Measurements from ENCODE around the gene GNB5.
"Not testable (repeated sequence)": the region's sequence is repeated elsewhere in the genome, so short reads cannot be mapped to it uniquely, and the experiment has no call there.

The GNB5 gene

GRCh38 chr15:52165494-52166131 lies 25.6 kb downstream of the GNB5 start:
- not testable (repeated sequence) for H3K4me1 ChIP-seq (ENCODE audit: control insufficient read depth, insufficient read depth, low read length, poor library complexity, severe bottlenecking); H3K4me3 ChIP-seq (ENCODE audit: extremely low read depth, insufficient read depth, low read length, poor library complexity, severe bottlenecking); H3K9me3 ChIP-seq (ENCODE audit: control insufficient read depth, low read length); H3K36me3 ChIP-seq (ENCODE audit: control insufficient read depth, insufficient read depth, low read length); H3K27ac ChIP-seq (ENCODE audit: low read depth, low read length, severe bottlenecking)
- WGBS, 2 experiments (ENCODE audit: insufficient coverage in 2 of 2): 90 to 100% methylated on average over 1 to 2 of the region's 5 CpGs

- Histone ChIP-seq H3K27ac (ENCODE audit: low read depth, low read length, severe bottlenecking) (no peak overlapping the region), H3K9me3 (ENCODE audit: control insufficient read depth, low read length) (no peaks in the 10 kb centered on the region), H3K4me1 (ENCODE audit: control insufficient read depth, insufficient read depth, low read length, poor library complexity, severe bottlenecking) (no peaks in the 10 kb centered on the region), H3K36me3 (ENCODE audit: control insufficient read depth, insufficient read depth, low read length) (peaks cover 5% of the 10 kb centered on the region), H3K4me3 (ENCODE audit: extremely low read depth, insufficient read depth, low read length, poor library complexity, severe bottlenecking) (no peak overlapping the region)
- 100% methylated on average over 1 of the region's 2 CpGs for WGBS, 2 experiments (ENCODE audit: insufficient coverage in 2 of 2)
Measured at GRCh38 chr15:52164631-52165265, 26.4 kb downstream of the GNB5 start.

- Histone ChIP-seq H3K36me3 (ENCODE audit: control insufficient read depth, insufficient read depth, low read length) (peaks cover 5% of the 10 kb centered on the region), H3K9me3 (ENCODE audit: control insufficient read depth, low read length) (no peaks in the 10 kb centered on the region), H3K4me3 (ENCODE audit: extremely low read depth, insufficient read depth, low read length, poor library complexity, severe bottlenecking) (no peak overlapping the region), H3K4me1 (ENCODE audit: control insufficient read depth, insufficient read depth, low read length, poor library complexity, severe bottlenecking) (no peaks in the 10 kb centered on the region), H3K27ac (ENCODE audit: low read depth, low read length, severe bottlenecking) (no peak overlapping the region)
- 87 to 88% methylated on average over 11 to 13 of the region's 19 CpGs for WGBS, 2 experiments (ENCODE audit: insufficient coverage in 2 of 2)
Measured at GRCh38 chr15:52163321-52164190, 27.6 kb downstream of the GNB5 start.

- no peak overlapping the region for H3K4me3 ChIP-seq (ENCODE audit: extremely low read depth, insufficient read depth, low read length, poor library complexity, severe bottlenecking)
Measured at GRCh38 chr15:52162876-52163275, 28.3 kb downstream of the GNB5 start.

GRCh38 chr15:52162260-52162659 lies 28.9 kb downstream of the GNB5 start:
- no CpG with 5 or more reads among the region's 4 CpGs for WGBS, 2 experiments (ENCODE audit: insufficient coverage in 2 of 2)
- no peak overlapping the region for H3K27ac ChIP-seq (ENCODE audit: low read depth, low read length, severe bottlenecking)
- no peaks in the 10 kb centered on the region for H3K9me3 ChIP-seq (ENCODE audit: control insufficient read depth, low read length)
- H3K4me3 ChIP-seq (ENCODE audit: extremely low read depth, insufficient read depth, low read length, poor library complexity, severe bottlenecking): no peak overlapping the region
- peaks cover 5% of the 10 kb centered on the region for H3K36me3 ChIP-seq (ENCODE audit: control insufficient read depth, insufficient read depth, low read length)
- no peaks in the 10 kb centered on the region for H3K4me1 ChIP-seq (ENCODE audit: control insufficient read depth, insufficient read depth, low read length, poor library complexity, severe bottlenecking)

More at GRCh38 chr15:52162876-52163275, 28.3 kb downstream of the GNB5 start:
- H3K4me1 ChIP-seq (ENCODE audit: control insufficient read depth, insufficient read depth, low read length, poor library complexity, severe bottlenecking): no peaks in the 10 kb centered on the region
- H3K9me3 ChIP-seq (ENCODE audit: control insufficient read depth, low read length): no peaks in the 10 kb centered on the region
- 90 to 95% methylated on average over 18 to 20 of the region's 22 CpGs for WGBS, 2 experiments (ENCODE audit: insufficient coverage in 2 of 2)
- peaks cover 5% of the 10 kb centered on the region for H3K36me3 ChIP-seq (ENCODE audit: control insufficient read depth, insufficient read depth, low read length)
- H3K27ac ChIP-seq (ENCODE audit: low read depth, low read length, severe bottlenecking): no peak overlapping the region

GRCh38 chr15:52161406-52161966 lies 29.7 kb downstream of the GNB5 start:
- Histone ChIP-seq H3K27ac (ENCODE audit: low read depth, low read length, severe bottlenecking) (no peak overlapping the region), H3K36me3 (ENCODE audit: control insufficient read depth, insufficient read depth, low read length) (peaks cover 5% of the 10 kb centered on the region), H3K4me1 (ENCODE audit: control insufficient read depth, insufficient read depth, low read length, poor library complexity, severe bottlenecking) (no peaks in the 10 kb centered on the region), H3K9me3 (ENCODE audit: control insufficient read depth, low read length) (no peaks in the 10 kb centered on the region), H3K4me3 (ENCODE audit: extremely low read depth, insufficient read depth, low read length, poor library complexity, severe bottlenecking) (no peak overlapping the region)
- 88 to 95% methylated on average over 8 to 13 of the region's 13 CpGs for WGBS, 2 experiments (ENCODE audit: insufficient coverage in 2 of 2)

- Histone ChIP-seq H3K4me1 (ENCODE audit: control insufficient read depth, insufficient read depth, low read length, poor library complexity, severe bottlenecking) (no peaks in the 10 kb centered on the region), H3K9me3 (ENCODE audit: control insufficient read depth, low read length) (no peaks in the 10 kb centered on the region), H3K36me3 (ENCODE audit: control insufficient read depth, insufficient read depth, low read length) (peaks cover 5% of the 10 kb centered on the region), H3K4me3 (ENCODE audit: extremely low read depth, insufficient read depth, low read length, poor library complexity, severe bottlenecking) (no peak overlapping the region), H3K27ac (ENCODE audit: low read depth, low read length, severe bottlenecking) (no peak overlapping the region)
- 100% methylated on average over 3 of the region's 3 CpGs for WGBS, 2 experiments (ENCODE audit: insufficient coverage in 2 of 2)
Measured at GRCh38 chr15:52159645-52160044, 31.5 kb downstream of the GNB5 start.

GRCh38 chr15:52158084-52158765 lies 33.0 kb downstream of the GNB5 start:
- 84 to 85% methylated on average over 8 to 9 of the region's 10 CpGs for WGBS, 2 experiments (ENCODE audit: insufficient coverage in 2 of 2)
- Histone ChIP-seq H3K4me3 (ENCODE audit: extremely low read depth, insufficient read depth, low read length, poor library complexity, severe bottlenecking) (no peak overlapping the region), H3K9me3 (ENCODE audit: control insufficient read depth, low read length) (no peaks in the 10 kb centered on the region), H3K4me1 (ENCODE audit: control insufficient read depth, insufficient read depth, low read length, poor library complexity, severe bottlenecking) (no peaks in the 10 kb centered on the region), H3K27ac (ENCODE audit: low read depth, low read length, severe bottlenecking) (no peak overlapping the region), H3K36me3 (ENCODE audit: control insufficient read depth, insufficient read depth, low read length) (peaks cover 4% of the 10 kb centered on the region)

GRCh38 chr15:52155878-52156277 lies 35.3 kb downstream of the GNB5 start:
- WGBS, 2 experiments (ENCODE audit: insufficient coverage in 2 of 2): 78 to 86% methylated on average over 1 of the region's 2 CpGs
- H3K4me3 ChIP-seq (ENCODE audit: extremely low read depth, insufficient read depth, low read length, poor library complexity, severe bottlenecking): no peak overlapping the region
- H3K4me1 ChIP-seq (ENCODE audit: control insufficient read depth, insufficient read depth, low read length, poor library complexity, severe bottlenecking): peaks cover 5% of the 10 kb centered on the region
- no peak overlapping the region for H3K27ac ChIP-seq (ENCODE audit: low read depth, low read length, severe bottlenecking)
- no peaks in the 10 kb centered on the region for H3K9me3 ChIP-seq (ENCODE audit: control insufficient read depth, low read length)
- H3K36me3 ChIP-seq (ENCODE audit: control insufficient read depth, insufficient read depth, low read length): no peaks in the 10 kb centered on the region

All from mesodermal cell (in vitro differentiated cells).